Measurements from ENCODE around the gene AMBRA1.
A peak's percentile ranks its signal among the peaks of the same experiment; 100 is the strongest.

AMBRA1 gene

GRCh38 chr11:46490666-46491065 is 103.2 kb downstream of the AMBRA1 start:
- no peak for TF ChIP-seq CTCF (IDR thresholded peaks at IDR 0.05; ENCODE audit: low read depth, low read length)

DNA sequence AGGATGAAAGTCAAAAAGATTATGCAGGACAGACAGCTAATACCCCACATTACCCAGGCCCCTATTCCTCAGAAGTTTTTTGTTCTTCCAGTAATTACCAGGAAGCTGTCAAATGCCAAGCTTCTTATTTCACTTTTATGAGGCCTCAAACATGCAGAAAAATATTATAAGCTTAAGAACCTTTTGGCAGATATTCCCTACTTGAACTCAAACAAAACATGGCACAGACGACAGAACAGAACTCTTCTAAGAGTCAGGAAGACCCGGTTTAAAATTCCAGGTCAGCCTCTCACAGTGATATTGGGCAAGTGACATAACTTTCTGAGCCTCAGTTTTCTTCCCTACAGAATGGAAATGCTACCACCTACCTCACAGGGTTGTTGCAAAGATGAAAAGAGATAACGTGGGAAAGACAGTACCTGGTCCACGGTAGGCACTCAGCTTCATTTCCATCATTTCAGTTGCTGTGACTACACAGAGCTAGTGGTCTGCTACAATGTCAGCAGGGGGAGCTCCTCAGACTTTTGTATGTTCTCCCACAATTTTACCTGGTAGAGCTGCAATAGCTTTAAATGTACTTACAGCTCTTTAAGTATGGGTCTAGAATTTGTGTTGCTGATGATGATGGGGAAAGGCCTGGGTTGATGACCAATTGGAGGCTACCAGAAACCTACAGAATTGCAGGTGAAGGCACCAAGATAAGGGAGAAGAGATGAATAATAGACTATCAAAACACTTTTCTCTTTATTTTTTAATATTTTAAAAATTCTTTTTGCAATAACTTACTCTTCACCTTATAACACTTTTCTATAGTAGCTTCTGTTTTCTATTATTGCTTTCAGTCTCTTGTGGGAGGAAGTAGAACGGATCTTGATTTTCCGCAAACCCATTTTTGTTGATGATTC is 103.9 kb downstream of the AMBRA1 start:
- H3K4me3 ChIP-seq (replicated peaks in 1 of 2; ENCODE audit: low read depth in 2 of 2, low read length in 2 of 2), result no peak overlapping the region
- DNase-seq (ENCODE audit: low read depth in 2 of 2), result peak; percentile 65 to 69
- TF ChIP-seq CTCF (IDR thresholded peaks at IDR 0.05; ENCODE audit: low read depth, low read length), result peak; percentile 72

More at GRCh38 chr11:46490666-46491065, 103.2 kb downstream of the AMBRA1 start:
- H3K4me3 ChIP-seq (replicated peaks in 1 of 2; ENCODE audit: low read depth in 2 of 2, low read length in 2 of 2), result no peak overlapping the region
- peak in 1 of 2 donors; percentile 53 for DNase-seq (ENCODE audit: low read depth in 2 of 2)

DNA sequence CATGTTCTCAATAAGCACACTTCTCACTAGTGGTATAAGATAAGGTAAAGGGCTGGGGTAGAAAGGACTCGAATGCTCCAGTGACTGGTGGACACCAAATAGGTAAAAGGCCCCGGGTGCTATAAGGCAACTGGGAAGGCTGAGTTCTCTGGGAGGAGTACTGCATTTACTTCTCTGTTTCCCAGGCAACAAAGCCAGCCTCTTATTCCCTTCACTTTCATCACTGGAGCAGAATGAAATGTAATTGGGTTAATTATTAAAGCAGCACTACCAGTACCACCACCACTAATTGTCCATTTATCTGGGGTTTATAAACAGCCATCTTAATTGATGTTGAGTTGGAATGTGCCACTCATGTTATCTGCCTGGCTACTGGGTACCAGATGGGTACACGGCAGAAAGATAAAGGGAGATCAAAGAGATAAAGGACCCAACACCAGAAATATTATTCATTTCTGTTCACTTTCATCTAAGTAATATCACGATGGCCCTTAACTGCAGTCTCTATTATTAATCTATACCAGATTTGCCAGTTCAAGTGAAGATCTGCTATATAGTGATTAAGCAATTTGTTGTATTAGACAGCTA is 107.9 kb downstream of the AMBRA1 start:
- no peak overlapping the region for H3K4me3 ChIP-seq (replicated peaks in 1 of 2; ENCODE audit: low read depth in 2 of 2, low read length in 2 of 2)
- no peak for TF ChIP-seq CTCF (IDR thresholded peaks at IDR 0.05; ENCODE audit: low read depth, low read length)
- DNase-seq (ENCODE audit: low read depth in 2 of 2), result no peak

GRCh38 chr11:46484101-46484500 is 109.7 kb downstream of the AMBRA1 start:
- no peak overlapping the region for H3K4me3 ChIP-seq (replicated peaks in 1 of 2; ENCODE audit: low read depth in 2 of 2, low read length in 2 of 2)
- DNase-seq (ENCODE audit: low read depth in 2 of 2), result no peak
- TF ChIP-seq CTCF (IDR thresholded peaks at IDR 0.05; ENCODE audit: low read depth, low read length), result no peak

GRCh38 chr11:46480909-46481308 is 112.9 kb downstream of the AMBRA1 start:
- H3K4me3 ChIP-seq (replicated peaks in 1 of 2; ENCODE audit: low read depth in 2 of 2, low read length in 2 of 2), result no peak overlapping the region
- TF ChIP-seq CTCF (IDR thresholded peaks at IDR 0.05; ENCODE audit: low read depth, low read length), result no peak
- DNase-seq (ENCODE audit: low read depth in 2 of 2), result no peak

DNA sequence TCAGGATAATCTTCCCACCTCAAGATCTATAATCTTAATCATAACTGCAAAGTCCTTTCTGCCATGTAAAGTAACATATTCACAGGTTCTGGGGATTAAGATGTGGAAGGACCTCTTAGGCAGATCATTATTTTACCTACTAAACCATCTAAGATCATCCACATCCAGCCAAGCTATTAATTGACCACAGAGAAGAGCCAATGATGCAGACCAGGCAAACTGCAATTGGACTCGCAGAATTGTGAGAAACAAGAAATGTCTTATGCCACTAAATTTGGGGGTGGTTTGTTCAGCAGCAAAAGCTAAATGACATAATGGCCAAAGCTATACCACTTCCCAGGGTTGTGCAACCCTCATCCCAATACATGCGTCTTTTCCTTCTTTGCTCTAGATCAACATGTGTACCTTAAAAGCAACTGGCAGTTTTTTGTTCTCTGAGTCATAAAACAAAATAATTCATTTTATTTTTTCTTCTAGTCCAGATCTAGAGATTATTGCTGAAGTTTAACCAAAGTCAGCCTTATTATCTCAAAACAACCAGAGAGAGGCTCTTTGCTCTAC is 113.6 kb downstream of the AMBRA1 start:
- no peak for TF ChIP-seq CTCF (IDR thresholded peaks at IDR 0.05; ENCODE audit: low read depth, low read length)
- no peak overlapping the region for H3K4me3 ChIP-seq (replicated peaks in 1 of 2; ENCODE audit: low read depth in 2 of 2, low read length in 2 of 2)
- peak in 1 of 2 donors; percentile 25 for DNase-seq (ENCODE audit: low read depth in 2 of 2)
